Aorta (tissue), 5 donors: ENCODE data around the gene OR5M10. TPM values are rescaled to one million over a fixed set of nuclear protein-coding genes. Genes with fewer than 3 reads are reported as not detected.

Source experiments
- ATAC-seq: fragments of 200-7000 bp; cut with Tn5 transposase; one replicate; pipeline ENCODE4 v1.9.1; 2022; ENCODE audit warnings: moderate library complexity; ENCODE audit not compliant: low FRiP score
- DNase-seq, 2 donors: peaks; one replicate each; pipeline ENCODE4 v3.0.0-alpha.2; 2020
- H3K27ac ChIP-seq, 2 donors: one replicate each; pipeline ENCODE4 v1.5.1; 2013; ENCODE audit warnings: low read length in 2 of 2, mild to moderate bottlenecking in 2 of 2, moderate library complexity in 2 of 2, control low read depth in 1 of 2, inconsistent platforms in 1 of 2, low read depth in 1 of 2
- H3K27me3 ChIP-seq, 2 donors: one replicate each; pipeline ENCODE4 v1.6.1; 2013; ENCODE audit warnings: control low read depth in 1 of 2, low read length in 1 of 2, mild to moderate bottlenecking in 1 of 2, moderate library complexity in 1 of 2; ENCODE audit not compliant: insufficient read depth in 2 of 2, control insufficient read depth in 1 of 2
- H3K36me3 ChIP-seq, 2 donors: one replicate each; pipeline ENCODE4 v1.6.1; 2013; ENCODE audit warnings: control low read depth in 1 of 2, low read length in 1 of 2, mild to moderate bottlenecking in 1 of 2; ENCODE audit not compliant: insufficient read depth in 2 of 2, control insufficient read depth in 1 of 2
- H3K4me1 ChIP-seq, 2 donors: one replicate each; pipeline ENCODE4 v1.6.1; 2013; ENCODE audit warnings: low read length in 2 of 2, control low read depth in 1 of 2, mild to moderate bottlenecking in 1 of 2, moderate library complexity in 1 of 2; ENCODE audit not compliant: insufficient read depth in 2 of 2, control insufficient read depth in 1 of 2
- H3K4me3 ChIP-seq, 2 donors: one replicate each; pipeline ENCODE4 v1.5.1; 2013; ENCODE audit warnings: low read length in 2 of 2, control low read depth in 1 of 2, mild to moderate bottlenecking in 1 of 2
- H3K9me3 ChIP-seq: one replicate; pipeline ENCODE4 v1.6.1; 2013; ENCODE audit warnings: mild to moderate bottlenecking, low read length; ENCODE audit not compliant: control insufficient read depth
- WGBS, 2 donors: extraction: QIAGEN DNeasy Blood & Tissue Kit; methylation state at CpG; one replicate each; pipeline ENCODE4 v1.1.7; 2013; 5-methylcytosine and 5-hydroxymethylcytosine counted together
- intact Hi-C, 2 donors: fragments of 100-400 bp; cut with DNase I; formaldehyde crosslinking; loops; one replicate each; pipeline versions ENCODE4 v1.14.2 to v1.15.0; 2022
- polyA plus RNA-seq, 2 donors: library from polyadenylated mRNA; stranded (reverse); fragments of 200-250 nt; gene quantifications; one replicate each; pipeline ENCODE4 v1.2.3, GENCODE V29; 2013
- total RNA-seq, 2 donors: library from RNA; stranded (reverse); fragmentation: NEBNext Ultra II Directional; extraction: Animal tissue kit (Norgen Biotek cat#: 25700); gene quantifications; one replicate each; pipeline ENCODE4 v1.2.1, GENCODE V29; 2021
- donor health status: healthy with polysubstance abuse.
- donor health status: Bipolar disorder and iron deficiency.
- donor health status: DM: no; HTN: no; CAD: no.
- donor health status: DM: no; HTN: no; CAD: no.
- donor health status: DM: yes; HTN: yes; CAD: no.

The OR5M10 gene
- total and polyA plus RNA-seq, 4 donors = not detected

- H3K27me3 ChIP-seq = no peaks in the 10 kb centered on the region
- WGBS, 2 donors = 82% methylated on average over 2 of the region's 2 CpGs
- DNase-seq (no peak), ATAC-seq (no peak)
- no peak within 1 kb of the TSS for H3K27ac ChIP-seq
- intact Hi-C loops = no loop called here
- H3K4me1 ChIP-seq = no peaks in the 10 kb centered on the region
- no peaks in the 10 kb centered on the region for H3K36me3 ChIP-seq
- no peak within 1 kb of the TSS for H3K4me3 ChIP-seq
- H3K9me3 ChIP-seq = no peaks in the 10 kb centered on the region
Observed at GRCh38 chr11:56543157-56543556, 34.4 kb downstream of the OR5M10 start, which contains the start of gene OR5M11. OR5M11 (minus strand) TSS chr11:56543257; CDS start chr11:56543257, 0 bp downstream.

- ATAC-seq (no peak), DNase-seq (no peak)
- WGBS, 2 donors = 66 to 68% methylated on average over 3 of the region's 3 CpGs
- Histone ChIP-seq H3K9me3 (no peaks in the 10 kb centered on the region), H3K27me3 (no peaks in the 10 kb centered on the region), H3K36me3 (no peaks in the 10 kb centered on the region), H3K4me3 (no peak overlapping the region), H3K27ac (no peak overlapping the region), H3K4me1 (no peaks in the 10 kb centered on the region)
- intact Hi-C loops = no loop called here
Observed at GRCh38 chr11:56533054-56533740, 44.3 kb downstream of the OR5M10 start.

GRCh38 chr11:56531856-56532255 is 45.7 kb downstream of the OR5M10 start:
- Histone ChIP-seq H3K27me3 (no peaks in the 10 kb centered on the region), H3K4me3 (no peak overlapping the region), H3K4me1 (no peaks in the 10 kb centered on the region), H3K27ac (no peak overlapping the region), H3K9me3 (no peaks in the 10 kb centered on the region), H3K36me3 (no peaks in the 10 kb centered on the region)
- DNase-seq (no peak), ATAC-seq (no peak)
- WGBS, 2 donors = 72 to 78% methylated on average over 2 of the region's 2 CpGs
- intact Hi-C loops = no loop called here

Other genes with a start within 250 kb of the OR5M10 start
- gene OR8K1, start 231.7 kb downstream of the OR5M10 start, total RNA-seq = not detected
- gene OR8K1, start 231.7 kb downstream of the OR5M10 start, polyA plus RNA-seq = not detected
- not detected for gene OR8J1, start 223.4 kb downstream of the OR5M10 start, total RNA-seq
- gene OR8J1, start 223.4 kb downstream of the OR5M10 start, polyA plus RNA-seq = not detected
- gene OR8U1, start 202.1 kb downstream of the OR5M10 start, total RNA-seq = not detected
- gene OR8U1, start 202.1 kb downstream of the OR5M10 start, polyA plus RNA-seq = not detected
- gene OR5AL1, start 165.0 kb downstream of the OR5M10 start, total RNA-seq = not detected
- not detected for gene OR5AL1, start 165.0 kb downstream of the OR5M10 start, polyA plus RNA-seq
- not detected for gene OR5M3, start 104.4 kb downstream of the OR5M10 start, total RNA-seq
- not detected for gene OR5M3, start 104.4 kb downstream of the OR5M10 start, polyA plus RNA-seq
- not detected for gene OR5M8, start 86.4 kb downstream of the OR5M10 start, total RNA-seq
- gene OR5M8, start 86.4 kb downstream of the OR5M10 start, polyA plus RNA-seq = not detected
- not detected for gene OR5M11, start 34.5 kb downstream of the OR5M10 start, total RNA-seq
- gene OR5M11, start 34.5 kb downstream of the OR5M10 start, polyA plus RNA-seq = not detected
- gene OR5M1, start 37.2 kb upstream of the OR5M10 start, total RNA-seq = not detected
- gene OR5M1, start 37.2 kb upstream of the OR5M10 start, polyA plus RNA-seq = not detected
- not detected for gene OR5AP2, start 64.7 kb upstream of the OR5M10 start, total RNA-seq
- gene OR5AP2, start 64.7 kb upstream of the OR5M10 start, polyA plus RNA-seq = not detected
- not detected for gene OR5AR1, start 86.0 kb upstream of the OR5M10 start, total RNA-seq
- gene OR5AR1, start 86.0 kb upstream of the OR5M10 start, polyA plus RNA-seq = not detected
- gene OR9G1, start 121.4 kb upstream of the OR5M10 start, total RNA-seq = not detected
- not detected for gene OR9G1, start 121.4 kb upstream of the OR5M10 start, polyA plus RNA-seq
- not detected for gene OR9G4, start 171.0 kb upstream of the OR5M10 start, total RNA-seq
- gene OR9G4, start 171.0 kb upstream of the OR5M10 start, polyA plus RNA-seq = not detected